Tibial artery (tissue), 4 donors: ENCODE measurements around the gene RPH3AL.
"Not testable (repeated sequence)": the region's sequence is repeated elsewhere in the genome, so short reads cannot be mapped to it uniquely, and the experiment has no call there.

Experiments used
- DNase-seq, 2 donors: peaks; one replicate each; pipeline ENCODE4 v3.0.0-alpha.2; 2019
- H3K27ac ChIP-seq, 2 donors: fragments of 200-600 bp; sonication (generic) in 1 of 2; 1 replicate in 1 of 2; 2 replicates in 1 of 2; pipeline ENCODE4 v1.5.1; 2018 to 2019; ENCODE audit warnings: mild to moderate bottlenecking in 1 of 2
- H3K27me3 ChIP-seq, 2 donors: fragments of 200-600 bp; sonication (generic) in 1 of 2; one replicate each; pipeline versions ENCODE4 v1.5.1 to v1.6.0; 2016 to 2019
- H3K36me3 ChIP-seq, 3 donors: fragments of 200-600 bp; sonication (generic) in 2 of 3; one replicate each; pipeline ENCODE4 v1.5.1; 2016 to 2019; ENCODE audit warnings: mild to moderate bottlenecking in 2 of 3
- H3K4me1 ChIP-seq, 4 donors: fragments of 200-600 bp; sonication (generic) in 2 of 4; 1 replicate in 3 of 4; 2 replicates in 1 of 4; pipeline ENCODE4 v1.5.1; 2016 to 2019
- H3K4me3 ChIP-seq, 2 donors: fragments of 200-600 bp; sonication (generic) in 1 of 2; 1 replicate in 1 of 2; 2 replicates in 1 of 2; pipeline ENCODE4 v1.5.1; 2018 to 2019; ENCODE audit warnings: mild to moderate bottlenecking in 2 of 2
- H3K9me3 ChIP-seq, 3 donors: fragments of 200-600 bp; sonication (generic) in 1 of 3; one replicate each; pipeline ENCODE4 v1.5.1; 2016 to 2019
- intact Hi-C: fragments of 100-400 bp; cut with DNase I; formaldehyde crosslinking; loops from one replicate; pipeline ENCODE4 v1.15.0; 2023; ENCODE audit warnings: low total_unique reads
- TF ChIP-seq, protein P1 (sequence below), 2 experiments: fragments of 200-600 bp in 1 of 2; fragments of 450-650 bp in 1 of 2; IDR thresholded peaks; one replicate each; pipeline ENCODE4 v1.5.1; 2017 to 2019; ENCODE audit warnings: antibody characterized with exemption in 2 of 2, mild to moderate bottlenecking in 1 of 2, moderate library complexity in 1 of 2

RPH3AL gene

DNA sequence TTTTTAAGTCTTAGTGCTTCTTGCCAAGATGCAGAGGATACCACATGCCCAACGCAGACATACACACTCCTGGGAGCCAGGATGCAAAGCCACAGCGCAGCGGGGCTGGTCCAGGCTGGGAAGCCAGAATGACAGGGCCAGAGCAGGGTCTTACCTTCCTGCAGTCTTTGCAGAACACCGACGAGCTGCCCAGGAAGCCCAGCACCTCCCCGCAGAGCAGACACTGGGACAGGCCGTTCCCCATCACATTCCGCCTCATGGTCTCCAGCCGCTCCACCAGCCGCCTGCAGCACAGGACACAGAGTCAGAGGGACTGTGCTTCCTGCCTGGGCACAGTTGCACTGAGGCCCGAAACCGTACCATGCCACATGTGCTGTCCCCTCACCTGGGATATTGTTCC lies 33.3 kb downstream of the RPH3AL start:
- Histone ChIP-seq H3K36me3 (peaks cover 0 to 5% (median 0%) of the 10 kb centered on the region in 3 donors), H3K4me1 (no peaks in the 10 kb centered on the region), H3K27me3 (peaks cover 0 to 37% of the 10 kb centered on the region in 2 donors), H3K4me3 (no peak overlapping the region), H3K9me3 (peaks cover 0 to 3% (median 0%) of the 10 kb centered on the region in 3 donors), H3K27ac (no peak overlapping the region)
- TF ChIP-seq, protein P1, sequence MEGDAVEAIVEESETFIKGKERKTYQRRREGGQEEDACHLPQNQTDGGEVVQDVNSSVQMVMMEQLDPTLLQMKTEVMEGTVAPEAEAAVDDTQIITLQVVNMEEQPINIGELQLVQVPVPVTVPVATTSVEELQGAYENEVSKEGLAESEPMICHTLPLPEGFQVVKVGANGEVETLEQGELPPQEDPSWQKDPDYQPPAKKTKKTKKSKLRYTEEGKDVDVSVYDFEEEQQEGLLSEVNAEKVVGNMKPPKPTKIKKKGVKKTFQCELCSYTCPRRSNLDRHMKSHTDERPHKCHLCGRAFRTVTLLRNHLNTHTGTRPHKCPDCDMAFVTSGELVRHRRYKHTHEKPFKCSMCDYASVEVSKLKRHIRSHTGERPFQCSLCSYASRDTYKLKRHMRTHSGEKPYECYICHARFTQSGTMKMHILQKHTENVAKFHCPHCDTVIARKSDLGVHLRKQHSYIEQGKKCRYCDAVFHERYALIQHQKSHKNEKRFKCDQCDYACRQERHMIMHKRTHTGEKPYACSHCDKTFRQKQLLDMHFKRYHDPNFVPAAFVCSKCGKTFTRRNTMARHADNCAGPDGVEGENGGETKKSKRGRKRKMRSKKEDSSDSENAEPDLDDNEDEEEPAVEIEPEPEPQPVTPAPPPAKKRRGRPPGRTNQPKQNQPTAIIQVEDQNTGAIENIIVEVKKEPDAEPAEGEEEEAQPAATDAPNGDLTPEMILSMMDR (IDR thresholded peaks at IDR 0.05), result no peak
- DNase-seq, result no peak
- intact Hi-C loops, result no loop called here

DNA sequence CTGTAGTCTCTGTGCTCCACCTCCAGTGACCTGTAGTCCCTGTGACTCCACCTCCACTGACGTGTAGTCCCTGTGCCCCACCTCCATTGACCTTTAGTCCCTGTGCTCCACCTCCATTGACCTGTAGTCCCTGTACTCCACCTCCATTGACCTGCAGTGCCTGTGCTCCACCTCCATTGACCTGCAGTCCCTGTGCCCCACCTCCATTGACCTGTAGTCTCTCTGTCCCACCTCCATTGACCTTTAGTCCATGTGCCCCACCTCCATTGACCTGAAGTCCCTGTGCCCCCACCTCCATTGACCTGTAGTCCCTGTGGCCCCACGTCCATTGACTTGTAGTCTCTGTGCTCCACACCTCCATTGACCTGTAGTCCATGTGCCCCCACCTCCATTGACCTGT lies 35.5 kb downstream of the RPH3AL start:
- intact Hi-C loops, H3K9me3 ChIP-seq, H3K27ac ChIP-seq, H3K4me3 ChIP-seq, H3K4me1 ChIP-seq, H3K36me3 ChIP-seq, DNase-seq: not testable (repeated sequence)
- H3K27me3 ChIP-seq, result peaks cover 0 to 19% of the 10 kb centered on the region in 2 donors

DNA sequence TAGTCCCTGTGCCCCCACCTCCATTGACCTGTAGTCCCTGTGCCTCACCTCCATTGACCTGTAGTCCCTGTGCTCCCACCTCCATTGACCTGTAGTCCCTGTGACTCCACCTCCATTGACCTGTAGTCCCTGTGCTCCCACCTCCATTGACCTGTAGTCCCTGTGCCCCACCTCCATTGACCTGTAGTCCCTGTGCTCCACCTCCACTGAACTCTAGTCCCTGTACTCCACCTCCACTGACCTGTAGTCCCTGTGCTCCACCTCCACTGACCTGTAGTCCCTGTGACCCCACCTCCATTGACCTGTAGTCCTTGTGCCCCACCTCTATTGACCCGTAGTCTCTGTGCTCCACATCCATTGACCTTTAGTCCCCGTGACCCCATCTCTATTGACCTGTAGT lies 37.2 kb downstream of the RPH3AL start:
- H3K9me3 ChIP-seq, intact Hi-C loops, H3K36me3 ChIP-seq, H3K4me1 ChIP-seq, H3K4me3 ChIP-seq, DNase-seq, H3K27ac ChIP-seq: not testable (repeated sequence)
- peaks cover 0 to 12% of the 10 kb centered on the region in 2 donors for H3K27me3 ChIP-seq

DNA sequence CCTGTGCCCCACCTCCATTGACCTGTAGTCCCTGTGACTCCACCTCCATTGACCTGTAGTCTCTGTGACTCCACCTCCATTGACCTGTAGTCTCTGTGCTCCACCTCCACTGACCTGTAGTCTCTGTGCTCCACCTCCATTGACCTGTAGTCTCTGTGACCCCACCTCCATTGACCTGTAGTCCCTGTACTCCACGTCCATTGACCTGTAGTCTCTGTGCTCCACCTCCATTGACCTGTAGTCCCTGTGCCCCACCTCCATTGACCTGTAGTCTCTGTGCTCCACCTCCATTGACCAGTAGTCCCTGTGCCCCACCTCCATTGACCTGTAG lies 38.0 kb downstream of the RPH3AL start:
- H3K4me1 ChIP-seq, H3K4me3 ChIP-seq, H3K9me3 ChIP-seq, H3K36me3 ChIP-seq, H3K27ac ChIP-seq, intact Hi-C loops, DNase-seq: not testable (repeated sequence)
- peaks cover 0 to 14% of the 10 kb centered on the region in 2 donors for H3K27me3 ChIP-seq

DNA sequence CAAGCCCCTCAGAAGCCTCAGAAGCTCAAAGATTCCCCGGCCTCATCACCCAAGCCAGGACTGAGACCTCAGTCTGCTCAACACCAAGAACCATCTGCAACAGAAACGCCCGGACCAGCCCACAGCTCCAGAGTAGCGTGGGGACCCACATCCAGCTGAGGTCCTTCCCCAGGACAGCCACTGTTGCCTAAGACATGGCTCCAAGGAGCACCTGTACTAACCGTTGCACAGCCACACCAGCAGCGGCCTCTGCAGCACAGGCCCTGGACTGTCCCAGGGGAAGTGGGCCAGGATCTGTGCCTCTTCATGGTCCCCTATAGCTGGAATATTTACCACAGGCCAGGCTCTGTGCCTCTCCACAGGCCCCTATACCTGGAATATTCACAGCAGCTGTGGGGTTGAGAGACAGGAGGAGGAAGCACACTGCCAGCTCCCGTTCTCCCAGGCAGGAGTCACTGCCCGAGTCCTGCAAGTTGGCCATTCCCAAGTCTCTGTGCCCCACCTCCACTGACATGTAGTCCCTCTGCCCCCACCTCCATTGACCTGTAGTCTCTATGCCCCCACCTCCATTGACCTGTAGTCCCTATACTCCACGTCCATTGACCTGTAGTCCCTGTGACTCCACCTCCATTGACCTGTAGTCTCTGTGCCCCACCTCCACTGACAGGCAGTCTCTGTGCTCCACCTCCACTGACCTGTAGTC lies 38.5 kb downstream of the RPH3AL start:
- no peak for DNase-seq
- Histone ChIP-seq H3K4me1 (no peaks in the 10 kb centered on the region), H3K9me3 (peaks cover 0 to 3% (median 0%) of the 10 kb centered on the region in 3 donors), H3K27me3 (peaks cover 0 to 15% of the 10 kb centered on the region in 2 donors), H3K4me3 (no peak overlapping the region), H3K27ac (no peak overlapping the region), H3K36me3 (peaks cover 0 to 3% (median 0%) of the 10 kb centered on the region in 3 donors)
- intact Hi-C loops, result no loop called here
- TF ChIP-seq, protein P1 (IDR thresholded peaks at IDR 0.05), result no peak

DNA sequence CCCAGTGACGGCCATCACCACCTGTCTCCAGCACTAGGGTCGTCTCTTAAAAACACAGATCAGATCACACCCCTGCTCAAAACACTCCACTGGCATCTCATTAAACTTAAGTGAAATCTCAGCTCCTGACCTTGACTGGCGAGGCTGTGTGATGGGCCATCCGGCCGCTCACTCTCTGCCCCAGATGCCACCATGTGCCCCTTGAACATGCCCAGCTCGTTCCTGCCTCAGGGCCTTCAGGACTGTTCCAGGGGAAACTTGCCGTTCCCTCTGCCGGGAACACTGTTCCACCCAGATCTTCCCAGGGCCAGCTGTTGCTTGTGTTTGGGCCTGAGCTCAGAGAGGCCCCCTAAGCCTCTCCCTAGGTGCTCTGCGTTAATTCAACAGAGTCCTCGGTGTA lies 39.4 kb downstream of the RPH3AL start:
- Histone ChIP-seq H3K36me3 (no peaks in the 10 kb centered on the region), H3K9me3 (peaks cover 0 to 2% (median 0%) of the 10 kb centered on the region in 3 donors), H3K4me3 (no peak overlapping the region), H3K27me3 (peaks cover 0 to 15% of the 10 kb centered on the region in 2 donors), H3K27ac (no peak overlapping the region), H3K4me1 (no peaks in the 10 kb centered on the region)
- TF ChIP-seq, protein P1 (IDR thresholded peaks at IDR 0.05), result no peak
- intact Hi-C loops, result no loop called here
- DNase-seq, result no peak

DNA sequence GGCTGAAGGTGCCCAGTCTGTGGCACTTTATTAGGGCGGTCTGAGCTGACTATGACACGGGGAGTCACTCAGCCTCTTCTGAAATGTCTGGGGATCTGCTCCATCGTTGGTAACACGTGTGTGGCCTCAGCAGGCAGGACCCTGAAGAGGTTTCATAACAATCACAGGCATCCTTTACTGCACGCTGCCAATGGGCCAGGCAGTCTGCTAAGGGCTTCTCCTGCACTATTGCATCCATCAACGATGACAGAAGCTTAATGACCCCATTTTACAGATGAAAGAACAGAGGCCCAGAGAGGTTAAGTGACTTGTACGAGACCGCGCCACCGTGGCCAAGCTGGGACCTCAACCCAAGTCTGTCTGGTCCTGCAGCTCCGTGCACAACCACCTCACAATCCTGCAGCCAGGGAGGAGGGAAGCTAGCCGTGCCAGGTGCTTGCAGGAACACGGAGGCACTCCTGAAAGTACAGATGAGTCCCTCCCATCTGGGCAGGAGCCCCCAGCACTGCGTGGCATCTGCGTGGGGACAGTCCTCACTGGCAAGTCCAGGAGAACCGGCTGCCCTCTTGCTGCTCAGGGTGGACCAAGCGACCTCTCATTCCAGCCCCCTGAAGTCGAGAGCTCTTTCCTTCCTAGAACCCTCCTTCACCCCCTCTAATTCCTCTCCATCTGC lies 40.0 kb downstream of the RPH3AL start:
- no peak overlapping the region for H3K27ac ChIP-seq
- H3K27me3 ChIP-seq, result peaks cover 0 to 15% of the 10 kb centered on the region in 2 donors
- TF ChIP-seq, protein P1 (IDR thresholded peaks at IDR 0.05), result no peak
- H3K9me3 ChIP-seq, result no peaks in the 10 kb centered on the region
- H3K36me3 ChIP-seq, result no peaks in the 10 kb centered on the region
- intact Hi-C loops, result no loop called here
- no peak overlapping the region for H3K4me3 ChIP-seq
- no peak for DNase-seq
- H3K4me1 ChIP-seq, result no peaks in the 10 kb centered on the region
